Measurements from ENCODE around the gene PDE6B.

DNA sequence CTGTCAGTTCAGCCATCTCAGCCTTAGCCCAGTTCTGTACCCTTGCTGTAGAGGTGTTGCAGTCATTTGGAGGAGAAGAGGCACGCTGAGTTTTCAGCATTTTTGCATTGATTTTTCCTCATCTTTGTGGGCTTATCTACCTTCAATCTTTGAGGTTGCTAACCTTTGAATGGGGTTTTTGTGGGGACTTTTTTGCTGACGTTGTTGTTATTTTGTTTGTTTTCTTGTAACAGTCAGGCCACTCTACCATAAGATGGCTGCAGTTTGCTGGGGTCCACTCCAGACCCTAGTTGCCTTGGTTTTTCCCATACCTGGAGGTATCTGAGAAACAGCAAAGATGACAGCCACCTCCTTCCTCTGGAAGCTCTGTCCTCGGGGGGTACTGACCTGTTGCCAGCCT, 26.4 kb upstream of the PDE6B start:
- TF ChIP-seq, protein P1, sequence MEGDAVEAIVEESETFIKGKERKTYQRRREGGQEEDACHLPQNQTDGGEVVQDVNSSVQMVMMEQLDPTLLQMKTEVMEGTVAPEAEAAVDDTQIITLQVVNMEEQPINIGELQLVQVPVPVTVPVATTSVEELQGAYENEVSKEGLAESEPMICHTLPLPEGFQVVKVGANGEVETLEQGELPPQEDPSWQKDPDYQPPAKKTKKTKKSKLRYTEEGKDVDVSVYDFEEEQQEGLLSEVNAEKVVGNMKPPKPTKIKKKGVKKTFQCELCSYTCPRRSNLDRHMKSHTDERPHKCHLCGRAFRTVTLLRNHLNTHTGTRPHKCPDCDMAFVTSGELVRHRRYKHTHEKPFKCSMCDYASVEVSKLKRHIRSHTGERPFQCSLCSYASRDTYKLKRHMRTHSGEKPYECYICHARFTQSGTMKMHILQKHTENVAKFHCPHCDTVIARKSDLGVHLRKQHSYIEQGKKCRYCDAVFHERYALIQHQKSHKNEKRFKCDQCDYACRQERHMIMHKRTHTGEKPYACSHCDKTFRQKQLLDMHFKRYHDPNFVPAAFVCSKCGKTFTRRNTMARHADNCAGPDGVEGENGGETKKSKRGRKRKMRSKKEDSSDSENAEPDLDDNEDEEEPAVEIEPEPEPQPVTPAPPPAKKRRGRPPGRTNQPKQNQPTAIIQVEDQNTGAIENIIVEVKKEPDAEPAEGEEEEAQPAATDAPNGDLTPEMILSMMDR (conservative IDR thresholded peaks at IDR 0.05) = no peak
- TF ChIP-seq ZFX (IDR thresholded peaks at IDR 0.05) = no peak

Data from C4-2B (cell line).